NT2/D1 (cell line): Measurements from ENCODE around the gene OSM.

ENCODE experiments used
- YY1 ChIP-seq: IDR thresholded peaks from 2 replicates; pipeline ENCODE4 v1.6.1; 2011; ENCODE audit not compliant: insufficient read length, insufficient read depth
- ZNF274 ChIP-seq: IDR thresholded peaks from 2 replicates; pipeline ENCODE4 v1.6.1; 2011; ENCODE audit warnings: mild to moderate bottlenecking, low read depth, low read length

GRCh38 chr22:30305519-30305905 lies 38.9 kb upstream of the OSM start:
- no peak for TF ChIP-seq ZNF274
- no peak for TF ChIP-seq YY1
